HG02678 (cell line): ENCODE measurements around the gene PRORP.
"Not testable (repeated sequence)": the region's sequence is repeated elsewhere in the genome, so short reads cannot be mapped to it uniquely, and the experiment has no call there.

Experiments
- ATAC-seq: cut with Tn5 transposase; IDR thresholded peaks from one replicate; pipeline ENCODE4 v1.9.1; 2021; ENCODE audit warnings: mild to moderate bottlenecking, moderate library complexity; ENCODE audit not compliant: unreplicated experiment

The PRORP gene

DNA sequence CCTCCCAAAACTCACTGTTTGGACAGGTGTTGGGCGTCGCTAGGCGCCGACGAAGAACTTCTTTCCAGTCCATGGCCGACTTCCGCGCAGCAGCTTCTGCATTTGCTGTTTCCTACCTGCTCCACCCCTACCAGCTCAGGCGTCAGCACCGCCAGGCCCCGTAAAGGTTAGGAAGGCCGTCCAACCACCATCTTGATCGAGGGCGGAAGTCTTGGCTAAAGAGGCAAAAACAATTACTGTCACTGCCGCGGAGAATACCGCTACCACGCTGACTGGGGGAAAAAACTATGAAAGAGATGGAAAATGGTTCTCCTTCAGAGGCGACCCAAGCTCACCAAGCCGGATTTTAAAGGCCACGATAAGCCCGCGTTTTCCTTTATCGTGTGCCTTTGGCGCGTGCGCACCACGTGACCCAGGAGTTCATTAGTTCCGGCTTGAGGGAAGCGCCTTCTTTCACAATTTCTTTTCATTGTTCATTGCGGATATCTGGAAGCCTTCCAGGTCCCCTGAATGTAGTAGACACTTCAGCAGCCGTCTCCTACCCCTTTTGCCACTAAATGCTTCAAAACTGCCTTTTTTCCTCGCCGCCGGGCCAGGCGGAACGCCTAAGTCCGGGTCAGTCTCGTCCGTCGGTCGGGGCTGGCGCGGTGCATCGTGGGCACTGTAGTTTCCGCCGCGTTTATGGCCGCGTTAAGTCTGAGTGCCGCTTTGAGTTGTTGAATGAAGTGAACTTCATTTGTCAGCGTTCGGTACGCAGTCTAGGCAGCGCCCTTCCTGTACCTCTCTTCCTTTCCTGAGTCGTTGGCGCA, at the start of gene PRORP, which contains the start of gene PPP2R3C:
Gene PRORP (plus strand): TSS at position 666 of the 809 bp plus-strand sequence. CDS start 694 bp downstream, outside the sequence.
Gene PPP2R3C (minus strand): TSS at position 104 of the 809 bp plus-strand sequence. CDS start 31 bp downstream, at position 73.
- peak; percentile 84 for ATAC-seq

DNA sequence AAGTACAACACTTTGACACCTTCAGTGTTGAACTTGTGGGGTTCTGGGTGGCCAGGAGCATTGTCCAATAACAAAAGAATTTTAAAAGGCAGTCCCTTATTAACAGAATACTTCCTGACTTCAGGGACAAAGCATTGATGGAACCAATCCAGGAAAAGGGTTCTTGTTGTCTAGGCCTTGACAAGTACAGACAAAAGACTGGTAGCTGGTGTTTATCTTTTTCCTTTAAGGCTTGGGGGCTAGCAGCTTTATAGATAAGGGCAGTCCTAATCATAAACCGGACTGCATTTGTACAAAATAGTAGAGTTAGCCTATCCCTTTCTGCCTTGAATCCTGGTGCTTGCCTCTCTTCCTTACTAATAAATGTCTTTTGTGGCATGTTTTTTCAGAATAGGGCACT, 48.9 kb upstream of the PRORP start:
- ATAC-seq, result no peak

DNA sequence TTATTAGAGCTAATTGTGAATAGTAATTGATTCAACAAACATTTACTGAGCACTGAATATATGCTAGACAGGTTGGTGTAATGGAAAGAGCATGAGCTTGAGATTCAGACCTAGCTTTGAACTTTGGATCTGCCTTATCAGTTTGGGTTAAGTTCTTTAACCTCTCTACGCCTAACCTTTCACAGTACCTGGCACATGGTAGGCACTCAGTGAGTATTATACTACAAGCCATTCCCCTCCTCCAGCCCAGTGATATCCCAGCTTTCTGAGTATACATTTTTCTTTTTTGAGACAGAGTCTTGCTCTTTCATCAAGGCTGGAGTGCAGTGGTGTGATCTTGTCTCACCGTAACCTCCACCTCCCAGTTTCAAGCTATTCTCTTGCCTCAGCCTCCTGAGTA, 44.3 kb upstream of the PRORP start:
- no peak for ATAC-seq

DNA sequence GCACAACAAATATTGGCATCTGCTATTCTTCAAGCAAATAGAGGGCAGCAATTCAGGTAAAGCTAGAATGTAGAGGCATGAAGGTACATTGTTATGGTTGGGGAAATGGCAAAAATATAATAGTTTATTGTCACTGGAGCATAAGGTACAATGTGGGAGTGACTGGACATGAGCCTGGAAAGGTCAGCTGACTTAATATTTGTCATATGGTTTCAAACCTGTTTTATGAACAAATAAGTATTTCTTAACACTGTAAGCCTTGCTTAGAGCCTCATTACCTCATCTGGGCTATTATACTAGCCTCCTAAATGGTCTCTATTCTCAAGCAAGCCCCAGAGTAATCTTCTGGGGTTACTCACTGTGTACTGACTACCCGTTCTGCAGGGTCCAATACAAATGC, 42.6 kb upstream of the PRORP start:
- no peak for ATAC-seq

DNA sequence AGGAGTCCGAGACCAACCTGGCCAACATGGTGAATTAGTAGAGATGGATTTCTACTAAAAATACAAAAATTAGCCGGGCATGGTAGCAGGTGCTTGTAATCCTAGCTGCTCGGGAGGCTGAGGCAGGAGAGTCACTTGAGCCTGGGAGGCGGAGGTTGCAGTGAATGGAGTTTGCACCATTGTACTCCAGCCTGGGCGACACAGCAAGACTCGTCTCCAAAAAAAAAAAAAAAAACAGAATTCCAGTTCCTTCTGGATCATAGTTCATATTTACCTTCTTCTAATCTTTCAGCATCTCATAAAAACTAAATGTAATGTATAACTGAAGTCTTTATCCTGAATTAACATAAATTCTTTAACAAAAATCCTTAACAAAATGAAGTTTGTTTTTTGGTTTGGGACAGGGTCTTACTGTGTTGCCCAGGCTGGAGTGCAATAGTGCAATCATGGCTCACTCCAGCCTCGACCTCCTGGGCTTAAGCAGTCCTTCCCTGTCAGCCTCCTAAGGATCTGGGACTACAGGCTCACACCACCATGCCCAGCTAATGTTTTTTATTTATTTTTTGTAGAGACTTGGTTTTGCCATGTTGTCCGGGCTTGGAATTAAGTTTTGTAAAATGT, 38.7 kb upstream of the PRORP start:
- ATAC-seq, result no peak

DNA sequence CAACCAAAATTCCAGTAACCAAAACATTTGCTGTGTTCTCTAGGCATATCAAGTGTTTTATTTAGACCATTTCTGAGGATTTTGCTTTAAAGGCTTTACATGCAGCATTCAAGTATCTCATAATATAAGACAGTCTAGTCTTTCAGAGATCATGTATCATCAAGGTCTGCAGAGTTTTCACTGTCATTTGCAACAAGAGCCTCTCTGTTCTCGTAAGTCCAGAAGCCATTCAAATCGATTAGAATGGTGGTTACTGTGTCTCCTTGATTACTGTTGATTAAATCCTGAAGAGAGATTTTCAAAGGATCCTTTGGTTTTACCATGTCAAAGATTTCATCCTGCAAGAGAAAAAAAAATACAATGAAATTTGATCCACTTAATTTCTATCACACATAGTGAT, 36.9 kb upstream of the PRORP start:
- ATAC-seq, result no peak

DNA sequence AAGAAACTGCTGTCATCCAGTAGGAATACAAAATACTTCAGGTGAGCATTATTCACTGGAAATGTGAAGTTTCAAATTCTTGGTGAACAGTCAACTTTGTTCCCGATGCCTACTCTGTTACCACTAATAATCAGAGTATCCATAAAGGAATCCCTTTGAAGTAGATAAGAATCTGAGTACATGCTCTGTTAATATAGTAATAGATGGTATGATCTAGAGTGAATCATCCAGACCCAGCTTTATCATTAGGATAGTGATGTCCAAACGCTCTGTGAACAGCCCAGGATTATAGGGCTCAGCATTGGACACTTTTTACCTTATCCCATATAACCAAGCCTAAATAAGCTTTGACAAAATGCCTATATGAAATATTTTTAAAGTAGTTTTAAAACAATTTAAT, 33.8 kb upstream of the PRORP start:
- no peak for ATAC-seq

DNA sequence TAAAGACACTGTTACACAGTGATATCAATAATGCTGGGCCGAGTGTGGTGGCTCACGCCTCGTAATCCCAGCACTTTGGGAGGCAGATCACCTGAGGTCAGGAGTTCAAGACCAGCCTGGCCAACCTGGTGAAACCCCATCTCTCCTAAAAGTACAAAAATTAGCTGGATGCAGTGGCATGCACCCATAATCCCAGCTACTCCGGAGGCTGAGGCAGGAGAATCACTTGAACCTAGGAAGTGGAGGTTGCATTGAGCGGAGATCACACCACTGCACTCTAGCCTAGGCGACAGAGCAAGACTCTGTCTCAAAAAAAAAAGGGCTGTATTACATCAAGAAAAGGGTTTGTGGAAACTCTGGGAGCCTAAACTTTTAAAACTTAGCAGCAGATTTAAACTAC, 27.7 kb upstream of the PRORP start:
- not testable (repeated sequence) for ATAC-seq

DNA sequence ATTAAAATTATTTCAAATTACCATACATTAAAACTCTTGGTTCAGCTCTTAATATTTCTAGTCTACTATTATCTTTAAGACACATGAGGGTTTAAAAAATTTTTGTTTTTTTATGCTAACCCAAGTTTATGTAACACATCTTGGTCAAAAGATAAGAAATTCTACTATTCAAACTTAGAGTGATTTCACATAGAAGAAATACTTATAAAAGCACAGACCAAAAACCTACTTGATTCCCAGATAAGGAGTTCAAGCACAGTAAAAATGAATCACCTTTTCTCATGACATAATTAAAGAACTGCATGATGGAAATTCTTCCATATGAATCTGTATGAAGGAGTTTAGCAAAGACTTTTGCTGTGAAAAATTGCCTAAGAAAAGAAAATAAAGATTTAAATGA, 14.5 kb upstream of the PRORP start:
- no peak for ATAC-seq

DNA sequence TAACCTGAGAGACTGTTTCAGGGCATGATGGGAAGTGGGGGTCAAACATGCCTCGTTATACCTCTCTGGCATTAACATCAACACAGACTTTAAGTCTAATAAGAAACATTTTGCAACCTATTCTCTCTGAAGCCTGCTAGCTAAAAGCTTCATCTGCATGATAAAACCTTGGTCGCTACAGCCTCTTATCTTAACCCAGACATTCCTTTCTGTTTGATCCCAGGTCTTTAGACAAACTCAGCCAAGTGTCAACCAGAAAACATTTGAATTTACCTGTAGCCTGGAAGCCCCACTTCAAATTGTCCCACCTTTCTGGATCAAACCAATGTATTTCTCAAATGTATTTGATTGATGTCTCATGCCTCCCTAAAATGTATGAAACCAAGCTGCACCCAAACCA, 9.7 kb upstream of the PRORP start:
- no peak for ATAC-seq

DNA sequence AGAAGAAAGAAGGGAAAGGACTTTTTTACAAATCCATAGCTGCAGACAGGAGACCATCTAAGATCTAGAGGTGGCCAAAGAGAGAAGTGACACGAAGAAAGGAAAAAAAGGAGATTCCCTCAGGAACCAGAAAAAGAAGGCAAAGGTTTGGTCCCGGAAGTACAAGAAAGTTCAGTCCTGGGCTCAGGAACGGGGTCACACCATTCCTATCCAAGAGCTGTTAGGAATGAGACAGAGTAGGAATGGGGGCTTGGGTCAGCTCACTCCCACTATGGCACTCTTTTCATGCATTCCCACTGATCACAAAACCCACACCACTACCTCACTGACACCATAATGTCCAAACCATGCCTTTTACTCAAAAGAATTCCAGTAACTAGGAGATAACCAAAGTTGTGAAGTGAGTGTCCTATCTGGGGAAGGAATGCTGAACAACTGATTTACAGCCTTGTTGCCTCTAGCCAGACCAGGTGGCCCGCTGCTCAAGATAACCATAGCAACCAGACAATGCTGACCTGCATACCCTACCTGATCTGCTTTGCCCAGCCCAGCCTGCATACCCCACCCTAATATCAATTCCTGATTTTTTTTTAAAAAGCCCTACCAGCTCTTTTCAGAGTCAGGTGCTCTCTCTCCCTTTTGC, 8.9 kb upstream of the PRORP start:
- no peak for ATAC-seq

DNA sequence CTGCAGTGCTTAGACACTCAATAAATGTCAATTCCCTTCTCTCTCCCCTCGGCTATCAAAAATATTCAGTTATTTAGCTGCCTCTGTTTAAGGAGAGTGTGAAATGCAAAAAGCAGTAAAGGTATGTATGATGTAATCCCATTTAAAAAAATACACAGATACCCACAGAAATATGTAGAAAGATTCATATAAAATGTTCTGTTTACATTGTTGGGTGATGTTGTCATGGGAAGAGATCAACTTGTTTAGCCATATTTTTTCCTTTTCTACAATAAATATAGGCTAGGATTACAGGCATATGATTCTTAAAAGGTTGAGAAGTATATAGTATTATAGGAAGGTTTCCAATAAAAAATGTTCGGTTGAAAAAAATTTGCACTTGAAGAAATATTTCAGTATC, 8.3 kb upstream of the PRORP start:
- ATAC-seq, result no peak

DNA sequence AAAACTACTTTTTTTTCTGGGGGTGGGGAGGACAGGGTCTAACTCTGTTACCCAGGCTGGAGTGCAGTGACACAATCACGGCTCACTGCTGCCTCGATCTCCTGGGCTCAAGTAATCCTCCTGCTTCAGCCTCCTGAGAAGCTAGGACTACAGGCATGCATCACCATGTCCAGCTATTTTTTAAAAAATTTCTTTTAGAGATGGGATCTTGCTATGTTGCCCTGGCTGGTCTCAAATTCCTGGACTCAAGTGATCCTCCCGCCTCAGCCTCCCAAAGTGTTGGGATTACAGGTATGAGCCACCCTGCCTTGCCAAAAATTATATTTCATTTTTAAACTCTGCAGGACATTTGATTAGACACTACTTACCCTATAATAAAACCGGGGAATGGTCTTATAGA, 6.1 kb upstream of the PRORP start:
- ATAC-seq, result no peak

DNA sequence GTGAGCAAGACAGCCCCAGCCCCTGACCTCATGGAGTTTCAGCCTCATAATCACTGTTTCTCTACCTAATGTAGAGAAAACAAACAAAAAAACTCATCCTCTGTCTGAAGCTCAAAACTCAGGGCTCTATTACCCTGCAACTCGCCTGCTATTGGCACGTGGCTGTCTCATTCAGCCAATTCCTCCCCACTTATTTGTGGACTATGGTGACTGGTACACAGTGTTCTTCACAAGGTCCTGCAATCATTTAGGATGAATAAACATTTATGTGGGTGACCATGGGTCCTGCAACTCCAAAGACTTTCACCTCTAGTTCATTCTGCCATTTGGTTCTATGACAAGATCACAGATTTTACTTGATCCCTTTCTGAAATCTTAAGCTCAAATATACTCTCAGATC, 5.2 kb upstream of the PRORP start:
- no peak for ATAC-seq

DNA sequence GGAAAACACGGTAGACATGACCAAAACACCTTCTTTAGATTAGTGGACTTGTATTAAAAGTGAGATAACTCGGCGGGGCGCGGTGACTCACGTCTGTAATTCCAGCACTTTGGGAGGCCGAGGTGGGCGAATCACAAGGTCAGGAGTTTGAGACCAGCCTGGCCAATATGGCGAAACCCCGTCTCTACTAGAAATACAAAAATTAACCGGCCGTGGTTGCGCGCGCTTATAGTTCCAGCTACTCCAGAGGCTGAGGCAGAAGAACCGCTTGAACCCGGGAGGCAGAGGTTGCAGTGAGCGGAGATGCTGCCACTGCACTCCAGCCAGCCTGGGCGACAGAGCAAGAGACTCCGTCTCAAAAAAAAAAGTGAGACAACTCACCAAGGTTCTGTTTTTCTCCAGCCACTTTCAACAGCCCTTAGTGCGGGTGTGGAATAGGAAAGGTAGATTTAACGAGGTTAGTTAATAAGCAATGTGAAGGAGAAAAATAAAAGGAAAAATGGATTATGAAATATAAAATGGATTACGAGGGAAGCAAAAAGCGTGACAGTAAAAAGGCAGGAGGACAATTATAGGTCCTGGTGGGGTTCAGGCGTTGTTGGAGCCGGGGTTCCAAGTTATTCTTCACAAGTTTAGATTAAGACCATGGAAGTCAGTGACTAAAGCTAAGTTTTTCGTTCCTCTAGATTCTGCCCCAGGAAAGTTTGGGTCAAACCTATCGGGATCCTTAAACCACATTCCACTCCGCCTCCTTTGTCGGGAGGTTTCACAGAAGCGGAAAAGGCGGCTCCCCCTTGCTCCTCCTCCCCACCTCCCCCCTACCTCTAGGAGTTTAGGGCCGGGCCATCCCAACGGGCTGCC, 1.1 kb upstream of the PRORP start:
- ATAC-seq, result no peak

DNA sequence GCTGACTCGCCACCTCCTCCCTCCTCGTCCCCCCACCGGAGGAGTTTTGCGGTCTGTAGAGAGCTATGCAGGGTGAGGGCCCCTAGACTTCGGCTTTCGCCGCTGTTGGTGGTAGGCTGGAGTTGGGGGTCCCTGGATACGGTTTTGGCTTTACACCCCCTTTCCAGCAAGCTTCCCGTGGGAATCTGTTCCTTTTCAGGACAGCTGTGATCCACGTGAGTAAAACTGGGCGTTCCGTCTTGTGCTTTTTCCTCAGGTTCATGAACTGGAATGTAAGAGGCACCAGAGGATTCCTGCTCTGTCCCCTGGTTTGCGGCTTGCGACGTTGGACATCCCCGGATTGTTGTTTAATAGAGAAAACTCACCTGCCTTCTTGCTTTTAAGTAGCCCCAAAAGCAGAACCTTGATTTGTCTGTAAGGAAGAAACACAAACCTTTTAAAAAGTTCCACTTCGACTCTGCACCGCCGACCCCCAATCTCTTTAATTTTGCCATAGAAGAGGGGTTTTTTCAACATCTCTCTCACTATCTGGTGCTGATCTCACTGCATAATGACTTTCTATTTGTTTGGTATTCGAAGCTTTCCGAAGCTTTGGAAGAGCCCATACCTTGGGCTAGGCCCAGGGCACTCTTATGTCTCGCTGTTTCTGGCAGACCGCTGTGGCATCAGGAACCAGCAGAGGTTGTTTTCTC, 490 bp downstream of the PRORP start:
- peak; percentile 4 for ATAC-seq

DNA sequence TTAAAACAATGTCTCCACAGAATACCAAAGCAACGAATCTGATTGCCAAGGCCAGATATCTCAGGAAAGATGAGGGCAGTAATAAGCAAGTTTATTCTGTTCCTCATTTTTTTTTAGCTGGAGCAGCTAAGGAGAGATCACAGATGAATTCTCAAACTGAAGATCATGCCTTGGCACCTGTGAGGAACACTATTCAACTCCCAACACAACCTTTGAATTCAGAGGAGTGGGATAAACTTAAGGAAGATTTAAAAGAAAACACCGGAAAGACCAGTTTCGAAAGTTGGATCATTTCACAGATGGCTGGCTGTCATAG, 994 bp downstream of the PRORP start:
- no peak for ATAC-seq

DNA sequence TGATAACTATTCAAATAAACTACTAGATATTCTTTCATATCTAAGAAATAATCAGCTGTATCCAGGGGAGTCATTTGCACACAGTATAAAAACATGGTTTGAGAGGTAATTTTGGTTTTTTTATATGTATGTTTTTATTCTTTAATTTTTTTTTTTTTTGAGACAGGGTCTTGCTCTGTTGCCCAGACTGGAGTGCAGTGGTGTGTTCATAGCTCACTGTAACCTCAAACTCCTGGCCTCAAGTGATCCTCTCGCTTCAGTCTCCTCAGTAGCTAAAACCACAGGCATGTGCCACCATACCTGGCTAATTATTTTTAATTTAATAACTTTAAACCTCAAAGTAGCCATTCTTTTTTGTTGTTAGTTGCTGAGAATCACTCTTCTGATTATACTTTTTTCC, 1.8 kb downstream of the PRORP start:
- no peak for ATAC-seq

DNA sequence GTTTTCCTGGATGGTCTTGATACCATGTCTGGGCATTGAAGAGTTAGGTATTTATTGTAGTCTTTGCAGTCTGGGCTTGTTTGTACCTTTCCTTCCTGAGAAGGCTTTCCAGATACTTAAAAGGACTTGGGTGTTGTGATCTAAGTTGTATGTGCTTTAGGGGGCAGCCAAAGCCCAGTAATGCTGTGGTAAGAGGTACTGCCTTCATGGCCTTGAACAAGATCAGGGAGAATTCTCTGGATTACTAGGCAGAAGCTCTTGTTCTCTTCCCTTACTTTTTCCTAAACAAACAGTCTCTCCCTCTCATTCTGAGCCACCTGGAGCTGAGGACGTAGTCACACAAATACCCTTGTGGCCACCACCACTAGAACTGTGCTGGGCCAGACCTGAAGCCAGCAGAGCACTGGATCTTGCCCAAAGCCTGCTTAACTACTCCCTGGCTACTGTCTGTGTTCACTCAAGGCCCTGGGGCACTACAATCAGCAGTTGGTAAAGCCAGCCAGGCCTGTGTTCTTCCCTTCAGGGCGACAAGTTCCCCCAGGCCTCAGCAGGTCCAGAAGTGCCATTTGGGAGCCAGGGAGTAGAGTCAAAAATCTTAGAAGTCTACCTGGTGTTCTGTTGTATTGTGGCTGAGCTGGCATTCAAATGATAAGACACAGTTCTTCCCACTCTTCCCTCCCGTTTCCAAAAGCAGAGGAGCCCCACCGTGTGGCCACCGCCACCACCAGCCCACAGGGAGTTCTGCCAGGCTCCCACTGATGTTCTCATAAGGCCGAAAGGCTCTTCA, 11.4 kb downstream of the PRORP start:
- ATAC-seq, result no peak
